Measurements from ENCODE around the gene GINS1.

GINS1 gene

DNA sequence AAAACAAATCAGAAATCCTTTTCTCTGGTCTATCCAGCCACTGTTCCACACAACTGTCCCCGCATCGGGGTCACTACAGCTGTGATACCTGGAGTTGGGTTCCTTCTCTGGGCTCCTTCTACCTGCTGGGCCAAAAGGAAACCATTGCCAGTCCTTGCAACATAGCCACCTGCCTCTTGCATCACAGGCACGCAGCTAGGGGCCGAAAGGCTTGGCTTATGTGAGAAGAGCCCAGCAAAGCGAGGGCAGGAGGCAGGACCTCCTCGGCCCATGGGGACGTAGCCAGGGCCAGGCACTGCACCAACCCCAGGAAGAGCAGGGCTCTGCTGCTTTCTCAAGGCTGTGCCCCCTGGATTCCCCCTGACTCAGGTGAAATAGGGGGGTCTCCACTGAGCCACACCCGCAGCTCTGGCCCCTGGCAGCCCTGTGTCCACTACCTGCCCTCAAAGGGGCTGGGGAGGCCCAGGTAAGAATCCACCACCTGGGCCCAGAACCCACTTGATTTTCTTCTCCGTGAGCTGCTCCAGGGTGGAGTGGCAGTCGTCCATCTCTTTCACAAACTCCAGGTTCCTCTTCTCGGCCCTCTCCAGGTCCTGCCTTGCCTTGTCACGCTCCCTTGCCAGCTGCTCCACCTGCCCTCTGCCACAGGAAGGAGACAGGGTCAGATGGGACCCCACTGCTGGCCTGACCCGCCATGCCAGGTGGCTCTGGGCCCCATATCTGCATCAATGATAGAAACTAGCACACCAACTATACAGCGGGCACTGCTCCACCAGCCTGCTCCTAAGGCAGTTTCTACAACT, 88.9 kb downstream of the GINS1 start:
- DNase-seq = no peak

DNA sequence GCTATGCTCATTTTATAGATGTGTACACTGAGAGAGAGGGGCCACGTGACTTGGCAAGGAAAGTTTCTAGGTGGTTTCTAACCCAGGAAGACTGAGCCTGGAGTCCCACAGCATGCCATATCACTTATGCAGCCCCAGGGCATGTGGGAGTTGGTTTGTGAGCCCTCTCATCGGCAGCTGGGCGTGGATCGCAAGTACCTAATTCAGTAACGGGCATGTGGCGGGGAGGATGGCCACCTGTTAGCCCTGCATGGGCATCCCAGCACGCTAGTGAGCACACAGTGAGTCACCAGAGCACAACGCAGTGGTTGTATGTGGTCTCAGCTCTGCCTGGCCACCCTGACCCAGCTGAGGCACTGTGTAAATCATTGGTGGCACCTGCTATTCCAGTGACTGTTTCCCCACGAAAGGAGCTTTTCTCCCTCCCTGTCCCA, 89.5 kb downstream of the GINS1 start:
- no peak for DNase-seq

DNA sequence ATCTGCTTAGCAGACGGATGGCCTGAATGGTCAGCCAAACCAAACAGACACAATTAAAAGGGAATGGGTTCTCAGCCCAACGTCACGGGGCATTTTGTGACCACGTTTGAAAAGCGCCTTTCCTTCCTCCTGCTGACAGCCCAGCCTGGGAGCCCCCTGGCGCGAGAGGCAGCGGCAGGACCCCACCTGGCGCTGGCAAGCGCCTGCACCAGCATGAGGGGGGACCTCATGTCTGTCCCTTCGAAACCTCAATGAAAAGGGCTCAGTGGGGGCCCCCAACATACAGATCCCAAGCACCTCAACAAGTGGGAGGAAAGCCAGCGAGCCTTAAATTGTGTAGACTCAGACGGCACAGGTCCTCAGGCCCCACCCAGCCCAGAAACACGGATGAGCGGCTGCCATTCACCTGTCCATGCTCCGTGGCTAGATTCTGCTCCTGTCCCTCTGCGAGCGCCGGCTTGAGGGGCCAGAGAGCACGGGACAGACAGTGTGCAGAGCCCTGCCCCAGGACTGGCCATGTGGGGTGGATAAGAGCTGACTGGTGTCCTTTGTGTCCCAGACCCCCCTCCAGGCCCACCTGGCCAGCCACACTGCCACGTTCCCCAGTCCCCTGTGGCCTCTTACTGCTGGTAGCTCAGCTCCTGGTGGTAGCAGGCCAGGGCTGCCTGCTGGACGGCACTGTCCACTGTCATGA, 90.3 kb downstream of the GINS1 start:
- no peak for DNase-seq
